B cell (primary cell): Measurements from ENCODE around the gene ZER1. TPM values are rescaled to one million over a fixed set of nuclear protein-coding genes. Genes with fewer than 3 reads are reported as not detected.

ENCODE experiments used
- ATAC-seq: fragments of 200-7000 bp; cut with Tn5 transposase; one replicate; pipeline ENCODE4 v1.10.0; 2021; ENCODE audit warnings: low read depth, mild to moderate bottlenecking, moderate number of reproducible peaks, moderate library complexity
- CTCF ChIA-PET: fragments of 350-600 bp; sonication (Branson Sonifier 250); formaldehyde crosslinking; loops from one replicate; lab custom pipeline; 2021; ENCODE audit warnings: antibody characterized with exemption, inconsistent platforms; lab: Charles Lee
- POLR2A ChIA-PET: fragments of 350-600 bp; sonication (Branson Sonifier 250); formaldehyde crosslinking; loops from one replicate; lab custom pipeline; 2021; ENCODE audit warnings: antibody characterized with exemption; lab: Charles Lee
- DNase-seq: peaks from one replicate; pipeline ENCODE4 v3.0.0; 2013
- H2AFZ ChIP-seq: 2 replicates; pipeline ENCODE4 v1.6.1; 2012; ENCODE audit warnings: mild to moderate bottlenecking, low read depth, low read length; ENCODE audit not compliant: insufficient read depth, poor library complexity, severe bottlenecking
- H3K27ac ChIP-seq, 2 donors: 1 replicate in 1 of 2; 2 replicates in 1 of 2; pipeline ENCODE4 v1.5.1; 2012 to 2013; ENCODE audit warnings: low read length in 2 of 2, mild to moderate bottlenecking in 2 of 2, moderate library complexity in 1 of 2
- H3K27me3 ChIP-seq, 4 experiments: fragments of 200-600 bp in 1 of 4; sonication (generic) in 1 of 4; replicated peaks in 1 of 4; 1 replicate in 2 of 4; 2 replicates in 2 of 4; pipeline versions ENCODE4 v1.6.1 to v1.7.0; 2013 to 2016; ENCODE audit warnings: low read length in 3 of 4, mild to moderate bottlenecking in 2 of 4, mixed read lengths in 1 of 4, moderate library complexity in 1 of 4; ENCODE audit not compliant: insufficient read depth in 4 of 4, control insufficient read depth in 3 of 4; ENCODE audit errors: control extremely low read depth in 1 of 4
- H3K36me3 ChIP-seq, 2 experiments: replicated peaks in 1 of 2; 1 replicate in 1 of 2; 2 replicates in 1 of 2; pipeline versions ENCODE4 v1.6.1 to v1.7.1; 2013; ENCODE audit warnings: low read length in 1 of 2; ENCODE audit not compliant: insufficient read depth in 2 of 2, control insufficient read depth in 1 of 2; ENCODE audit errors: control extremely low read depth in 1 of 2, extremely low read depth in 1 of 2
- H3K4me1 ChIP-seq, 2 donors: fragments of 200-600 bp in 1 of 2; sonication (generic) in 1 of 2; 1 replicate in 1 of 2; 2 replicates in 1 of 2; pipeline versions ENCODE4 v1.5.1 to v1.6.1; 2013 to 2017; ENCODE audit warnings: low read length in 2 of 2; ENCODE audit not compliant: control insufficient read depth in 2 of 2, insufficient read depth in 2 of 2
- H3K4me2 ChIP-seq: replicated peaks from 2 replicates; pipeline ENCODE3; 2012; ENCODE audit warnings: mild to moderate bottlenecking, low read depth, low read length; ENCODE audit not compliant: poor library complexity, severe bottlenecking
- H3K4me3 ChIP-seq, 5 experiments: fragments of 200-600 bp in 1 of 5; sonication (generic) in 1 of 5; 1 replicate in 3 of 5; 2 replicates in 2 of 5; pipeline versions ENCODE4 v1.5.1 to v1.7.0; 2011 to 2016; ENCODE audit warnings: low read length in 4 of 5, mild to moderate bottlenecking in 4 of 5, low read depth in 2 of 5, control low read depth in 1 of 5, moderate library complexity in 1 of 5; ENCODE audit not compliant: insufficient read depth in 1 of 5; ENCODE audit errors: control extremely low read depth in 1 of 5, extremely low read depth in 1 of 5
- H3K79me2 ChIP-seq: fragments of 200-600 bp; sonication (generic); one replicate; pipeline ENCODE4 v1.6.0; 2016; ENCODE audit warnings: low read length; ENCODE audit not compliant: control insufficient read depth, insufficient read depth
- H3K9ac ChIP-seq: fragments of 200-600 bp; sonication (generic); 2 replicates; pipeline ENCODE4 v1.6.1; 2017; ENCODE audit warnings: mild to moderate bottlenecking, low read length, moderate library complexity
- H3K9me3 ChIP-seq, 3 donors: one replicate each; pipeline versions ENCODE4 v1.6.1 to v1.7.1; 2013; ENCODE audit warnings: low read length in 2 of 3; ENCODE audit not compliant: control insufficient read depth in 2 of 3, insufficient read depth in 1 of 3; ENCODE audit errors: control extremely low read depth in 1 of 3
- H4K20me1 ChIP-seq: 2 replicates; pipeline ENCODE4 v1.6.0; 2012; ENCODE audit warnings: mild to moderate bottlenecking, low read length; ENCODE audit not compliant: insufficient read depth, control insufficient read depth, poor library complexity, severe bottlenecking
- H3K27ac Mint-ChIP-seq: one replicate; pipeline ENCODE4 v1.8.0; 2021; ENCODE audit warnings: mixed read lengths
- H3K27me3 Mint-ChIP-seq: one replicate; pipeline ENCODE4 v1.8.0; 2021; ENCODE audit warnings: mixed read lengths
- H3K4me1 Mint-ChIP-seq: one replicate; pipeline ENCODE4 v1.8.0; 2021; ENCODE audit warnings: mixed read lengths
- H3K4me3 Mint-ChIP-seq: one replicate; pipeline ENCODE4 v1.8.0; 2021; ENCODE audit warnings: mixed read lengths
- H3K9me3 Mint-ChIP-seq: one replicate; pipeline ENCODE4 v1.8.0; 2022; ENCODE audit warnings: mixed read lengths; ENCODE audit not compliant: insufficient read depth
- CTCF ChIP-seq: fragments of 200-600 bp; IDR thresholded peaks from one replicate; pipeline ENCODE4 v1.8.0; 2022; ENCODE audit warnings: antibody characterized with exemption, mild to moderate bottlenecking
- EZH2 ChIP-seq: IDR thresholded peaks from 2 replicates; pipeline ENCODE4 v1.6.1; 2012; ENCODE audit warnings: borderline replicate concordance, low read depth, mild to moderate bottlenecking, moderate library complexity, low read length; ENCODE audit not compliant: insufficient read depth, poor library complexity, severe bottlenecking
- WGBS: methylation state at CpG from one replicate; pipeline ENCODE4 v1.1.5; 2013; ENCODE audit warnings: missing lambda C conversion rate; ENCODE audit not compliant: insufficient coverage; 5-methylcytosine and 5-hydroxymethylcytosine counted together
- intact Hi-C: fragments of 100-400 bp; cut with micrococcal nuclease; formaldehyde crosslinking; loops from one replicate; pipeline ENCODE4 v1.10.0; 2022
- polyA plus RNA-seq: library from polyadenylated mRNA; depleted of rRNA; stranded (reverse); fragments of >200 nt; gene quantifications from 2 replicates; pipeline ENCODE4 v1.2.3, GENCODE V29; 2012
- total RNA-seq, 2 donors: library from RNA; stranded (reverse); fragments of 120-200 nt in 1 of 2; gene quantifications; 1 replicate in 1 of 2; 2 replicates in 1 of 2; pipeline versions ENCODE4 v1.2.3 to v1.2.4, GENCODE V29; 2013 to 2022

Gene ZER1
- total and polyA plus RNA-seq, 2 donors (not counting 1 experiment from before 2014, with no cell fraction given), result 26.9 to 42.2 TPM

DNA sequence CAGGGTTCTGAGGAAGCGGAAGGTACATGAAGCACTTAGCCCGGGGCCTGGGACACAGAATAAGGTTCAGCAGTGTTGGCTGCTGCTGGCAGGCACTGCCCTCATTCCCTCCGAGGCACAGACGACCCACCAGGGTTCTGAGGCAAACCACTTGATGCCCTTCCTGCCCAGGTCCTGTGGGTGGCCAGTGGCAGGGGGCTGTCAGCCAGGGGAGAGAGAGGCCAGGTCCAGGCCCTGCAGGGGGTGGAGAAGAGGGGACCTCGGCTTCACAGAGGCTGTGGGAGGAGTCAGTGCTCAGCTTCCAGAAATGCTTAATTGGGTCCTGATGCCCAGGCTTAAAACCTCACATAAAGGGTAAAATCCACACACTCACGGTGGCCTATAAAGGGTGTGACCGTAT, 43.4 kb downstream of the ZER1 start:
- peaks cover 11 to 15% of the 10 kb centered on the region in 2 donors for H3K4me1 ChIP-seq
- H3K9me3 ChIP-seq, result no peaks in the 10 kb centered on the region
- H3K27ac ChIP-seq, result no peak overlapping the region
- Mint-ChIP-seq H3K4me1 (peaks cover 20% of the 10 kb centered on the region), H3K27me3 (no peaks in the 10 kb centered on the region), H3K9me3 (no peaks in the 10 kb centered on the region), H3K4me3 (no peak overlapping the region), H3K27ac (no peak overlapping the region)
- intact Hi-C loops, result no loop called here
- peaks cover 0 to 13% of the 10 kb centered on the region in 2 experiments for H3K36me3 ChIP-seq
- ChIA-PET POLR2A (no interaction called here), CTCF (interaction anchor here (0.6 kb wide), 1 partner anchor 898 kb away, joined by 3 read pairs; the partner anchor contains the start of gene NTMT1)
- TF ChIP-seq CTCF (no peak), EZH2 (no peak)
- WGBS, result 90% methylated on average over 6 of the region's 7 CpGs
- no peak for DNase-seq
- H2AFZ ChIP-seq, result no peak overlapping the region
- H3K27me3 ChIP-seq, result no peaks in the 10 kb centered on the region
- H3K79me2 ChIP-seq, result peaks cover 8% of the 10 kb centered on the region
- ATAC-seq, result no peak
- H4K20me1 ChIP-seq, result no peaks in the 10 kb centered on the region
- no peak overlapping the region for H3K9ac ChIP-seq
- no peak overlapping the region for H3K4me3 ChIP-seq
- H3K4me2 ChIP-seq, result no peak overlapping the region

- Mint-ChIP-seq H3K27ac (no peak overlapping the region), H3K27me3 (no peaks in the 10 kb centered on the region), H3K4me3 (no peak overlapping the region), H3K4me1 (peaks cover 25% of the 10 kb centered on the region), H3K9me3 (no peaks in the 10 kb centered on the region)
- TF ChIP-seq EZH2, result no peak
- no peak for TF ChIP-seq CTCF
- POLR2A ChIA-PET, result no interaction called here
- Histone ChIP-seq H3K4me2 (no peak overlapping the region), H3K36me3 (peaks cover 0 to 8% of the 10 kb centered on the region in 2 experiments), H3K27me3 (no peaks in the 10 kb centered on the region), H3K27ac (no peak overlapping the region), H2AFZ (no peak overlapping the region), H3K9ac (no peak overlapping the region), H3K4me3 (no peak overlapping the region), H3K79me2 (peaks cover 8% of the 10 kb centered on the region), H4K20me1 (no peaks in the 10 kb centered on the region), H3K9me3 (no peaks in the 10 kb centered on the region), H3K4me1 (peaks cover 17 to 21% of the 10 kb centered on the region in 2 donors)
- ATAC-seq, result no peak
- 68% methylated on average over 5 of the region's 5 CpGs for WGBS
- CTCF ChIA-PET, result no interaction called here
- peak; percentile 3 for DNase-seq
- intact Hi-C loops, result no loop called here
Measured at GRCh38 chr9:128727640-128728248, 44.0 kb downstream of the ZER1 start.
